ENCODE measurements around the gene CHRD.

DNA sequence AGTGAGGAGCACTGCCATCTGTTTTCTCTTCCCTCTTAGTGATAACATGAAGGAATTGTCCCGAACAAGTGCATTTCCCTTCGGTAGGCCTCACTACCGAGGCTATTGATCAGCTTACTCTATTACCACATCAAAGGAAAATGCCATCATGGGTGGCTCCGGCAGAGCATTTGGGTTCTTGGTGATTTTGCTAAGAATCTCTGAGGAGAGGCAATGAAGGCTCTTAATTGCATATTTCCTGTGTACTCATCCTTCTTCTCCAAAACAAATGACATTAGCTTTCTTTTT lies 35.3 kb downstream of the CHRD start:
- TF ChIP-seq, protein P1, sequence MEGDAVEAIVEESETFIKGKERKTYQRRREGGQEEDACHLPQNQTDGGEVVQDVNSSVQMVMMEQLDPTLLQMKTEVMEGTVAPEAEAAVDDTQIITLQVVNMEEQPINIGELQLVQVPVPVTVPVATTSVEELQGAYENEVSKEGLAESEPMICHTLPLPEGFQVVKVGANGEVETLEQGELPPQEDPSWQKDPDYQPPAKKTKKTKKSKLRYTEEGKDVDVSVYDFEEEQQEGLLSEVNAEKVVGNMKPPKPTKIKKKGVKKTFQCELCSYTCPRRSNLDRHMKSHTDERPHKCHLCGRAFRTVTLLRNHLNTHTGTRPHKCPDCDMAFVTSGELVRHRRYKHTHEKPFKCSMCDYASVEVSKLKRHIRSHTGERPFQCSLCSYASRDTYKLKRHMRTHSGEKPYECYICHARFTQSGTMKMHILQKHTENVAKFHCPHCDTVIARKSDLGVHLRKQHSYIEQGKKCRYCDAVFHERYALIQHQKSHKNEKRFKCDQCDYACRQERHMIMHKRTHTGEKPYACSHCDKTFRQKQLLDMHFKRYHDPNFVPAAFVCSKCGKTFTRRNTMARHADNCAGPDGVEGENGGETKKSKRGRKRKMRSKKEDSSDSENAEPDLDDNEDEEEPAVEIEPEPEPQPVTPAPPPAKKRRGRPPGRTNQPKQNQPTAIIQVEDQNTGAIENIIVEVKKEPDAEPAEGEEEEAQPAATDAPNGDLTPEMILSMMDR (IDR thresholded peaks at IDR 0.05; ENCODE audit: low read depth, low read length, poor library complexity, severe bottlenecking), result no peak
- TF ChIP-seq EZH2phosphoT487 (IDR thresholded peaks at IDR 0.05; ENCODE audit: borderline replicate concordance, low read length), result no peak

Data from DOHH2 (cell line).